HG03039 (cell line): ENCODE results near the gene C2CD4D.
"Not testable (repeated sequence)": the region's sequence is repeated elsewhere in the genome, so short reads cannot be mapped to it uniquely, and the experiment has no call there.

ENCODE experiments used
- ATAC-seq: cut with Tn5 transposase; IDR thresholded peaks from one replicate; pipeline ENCODE4 v1.9.1; 2021; ENCODE audit warnings: mild to moderate bottlenecking, moderate library complexity; ENCODE audit not compliant: unreplicated experiment

Gene C2CD4D

GRCh38 chr1:151839457-151840403, at the start of gene C2CD4D:
TSS of gene C2CD4D (minus strand) at chr1:151839820. CDS start at chr1:151838989, 831 bp downstream.
- ATAC-seq, result no peak

GRCh38 chr1:151888972-151889570, 49.5 kb upstream of the C2CD4D start:
- no peak for ATAC-seq

- no peak for ATAC-seq
Observed at GRCh38 chr1:151887028-151887427, 47.4 kb upstream of the C2CD4D start.

GRCh38 chr1:151885479-151885878, 45.9 kb upstream of the C2CD4D start:
- ATAC-seq, result no peak

GRCh38 chr1:151884879-151885278, 45.3 kb upstream of the C2CD4D start:
- not testable (repeated sequence) for ATAC-seq

GRCh38 chr1:151884445-151884844, 44.8 kb upstream of the C2CD4D start:
- not testable (repeated sequence) for ATAC-seq

GRCh38 chr1:151883898-151884297, 44.3 kb upstream of the C2CD4D start:
- not testable (repeated sequence) for ATAC-seq

- ATAC-seq, result not testable (repeated sequence)
Observed at GRCh38 chr1:151882918-151883317, 43.3 kb upstream of the C2CD4D start.

GRCh38 chr1:151882466-151882865, 42.8 kb upstream of the C2CD4D start:
- ATAC-seq, result no peak

- ATAC-seq, result no peak
Observed at GRCh38 chr1:151881479-151881878, 41.9 kb upstream of the C2CD4D start.

- no peak for ATAC-seq
Observed at GRCh38 chr1:151875419-151876097, 35.9 kb upstream of the C2CD4D start.

GRCh38 chr1:151872776-151873175, 33.2 kb upstream of the C2CD4D start:
- ATAC-seq, result not testable (repeated sequence)

- ATAC-seq, result no peak
Observed at GRCh38 chr1:151871284-151872030, 31.8 kb upstream of the C2CD4D start.

- ATAC-seq, result no peak
Observed at GRCh38 chr1:151868486-151868885, 28.9 kb upstream of the C2CD4D start.

- no peak for ATAC-seq
Observed at GRCh38 chr1:151867765-151868411, 28.3 kb upstream of the C2CD4D start.

- no peak for ATAC-seq
Observed at GRCh38 chr1:151867321-151867720, 27.7 kb upstream of the C2CD4D start.

GRCh38 chr1:151864411-151864810, 24.8 kb upstream of the C2CD4D start:
- ATAC-seq, result no peak

- ATAC-seq, result no peak
Observed at GRCh38 chr1:151862604-151863003, 23.0 kb upstream of the C2CD4D start.

- no peak for ATAC-seq
Observed at GRCh38 chr1:151860504-151861187, 21.0 kb upstream of the C2CD4D start.

- no peak for ATAC-seq
Observed at GRCh38 chr1:151859891-151860293, 20.3 kb upstream of the C2CD4D start.
